Activated CD4-positive, alpha-beta T cell treated with anti-CD3 and anti-CD28 coated beads for 36 hours (primary cell): ENCODE measurements around the gene POLR2F. TPM values are rescaled to one million over a fixed set of nuclear protein-coding genes. Genes with fewer than 3 reads are reported as not detected.

Source experiments
- ATAC-seq: fragments of 200-7000 bp; cut with Tn5 transposase; one replicate; pipeline ENCODE4 v1.10.0; 2021; ENCODE audit warnings: mild to moderate bottlenecking, moderate library complexity
- CTCF ChIA-PET: fragments of 350-600 bp; sonication (Branson Sonifier 250); formaldehyde crosslinking; loops from one replicate; lab custom pipeline; 2021; ENCODE audit warnings: antibody characterized with exemption; lab: Charles Lee
- POLR2A ChIA-PET: fragments of 350-600 bp; sonication (Branson Sonifier 250); formaldehyde crosslinking; loops from one replicate; lab custom pipeline; 2021; ENCODE audit warnings: antibody characterized with exemption, inconsistent platforms; lab: Charles Lee
- DNase-seq: peaks from one replicate; pipeline ENCODE4 v3.0.0-alpha.2; 2020
- H3K27ac Mint-ChIP-seq: one replicate; pipeline ENCODE4 v1.8.0; 2021; ENCODE audit warnings: mixed read lengths
- H3K27me3 Mint-ChIP-seq: one replicate; pipeline ENCODE4 v1.8.0; 2021; ENCODE audit warnings: mixed read lengths
- H3K36me3 Mint-ChIP-seq: one replicate; pipeline ENCODE4 v1.8.0; 2021; ENCODE audit warnings: low read depth, mixed read lengths
- H3K4me1 Mint-ChIP-seq: one replicate; pipeline ENCODE4 v1.8.0; 2021; ENCODE audit warnings: mixed read lengths
- H3K4me3 Mint-ChIP-seq: one replicate; pipeline ENCODE4 v1.8.0; 2021; ENCODE audit warnings: mild to moderate bottlenecking, moderate library complexity, mixed read lengths
- H3K9me3 Mint-ChIP-seq: one replicate; pipeline ENCODE4 v1.8.0; 2021; ENCODE audit warnings: low read depth, mixed read lengths
- intact Hi-C, 2 experiments: fragments of 100-400 bp; cut with DNase I in 1 of 2; cut with micrococcal nuclease in 1 of 2; formaldehyde crosslinking; loops; one replicate each; pipeline versions ENCODE4 v1.14.2 to v1.15.1; 2022 to 2024; cut with DNase I, micrococcal nuclease
- total RNA-seq, 2 experiments: library from RNA; stranded (reverse); gene quantifications; one replicate each; pipeline ENCODE4 v1.2.3, GENCODE V29; 2021

Gene POLR2F
- total RNA-seq: 10 to 100 TPM; 70.5 to 77.8 TPM

DNA sequence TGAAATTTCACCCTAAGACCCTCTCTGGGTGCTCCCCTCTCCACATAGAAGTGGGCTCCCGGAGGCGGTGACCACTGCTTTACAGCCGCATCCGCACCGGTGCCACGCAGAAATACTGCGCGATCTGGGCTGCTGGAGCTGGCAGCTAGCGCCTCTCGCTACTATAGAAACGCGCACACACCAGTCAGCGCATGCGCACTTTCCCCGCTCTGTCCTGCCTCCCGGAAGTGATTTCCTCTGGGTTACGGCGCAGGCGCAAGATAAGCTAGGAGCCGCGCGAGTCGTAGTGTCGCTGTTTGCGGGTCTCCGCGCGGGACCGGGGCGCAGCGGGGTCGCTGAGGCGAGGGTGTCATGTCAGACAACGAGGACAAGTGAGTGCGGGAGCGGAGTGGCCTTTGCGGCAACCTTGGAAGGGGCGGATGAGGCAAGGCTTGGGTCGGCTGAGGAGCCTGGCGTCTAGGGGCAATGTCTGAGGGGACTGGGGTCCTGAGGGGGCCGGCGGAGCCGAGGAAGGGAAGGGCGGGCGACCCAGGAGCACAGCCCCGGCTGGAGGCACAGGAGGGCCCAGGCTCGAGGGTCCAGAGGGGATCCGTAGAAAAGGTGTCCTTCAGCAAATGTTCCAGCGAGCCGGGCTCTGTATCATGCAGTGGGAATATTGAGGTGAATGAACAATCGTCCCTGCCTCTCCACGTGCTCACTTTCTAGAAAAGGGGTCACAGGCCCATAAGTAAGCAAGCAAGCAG is at the start of gene POLR2F, which contains the start of gene C22orf23:
TSS of gene POLR2F (plus strand) at position 263 of the 743 bp plus-strand sequence. CDS start at position 352, 89 bp downstream.
TSS of gene C22orf23 (minus strand) at position 165 of the 743 bp plus-strand sequence. CDS start 452 bp downstream, outside the sequence.
- Mint-ChIP-seq H3K4me3 (peak within 1 kb of the TSS; percentile 86), H3K4me1 (peaks cover 26% of the 10 kb centered on the region), H3K27me3 (peaks cover 11% of the 10 kb centered on the region), H3K27ac (peak within 1 kb of the TSS; percentile 91), H3K36me3 (peaks cover 25% of the 10 kb centered on the region), H3K9me3 (no peaks in the 10 kb centered on the region)
- CTCF ChIA-PET: interaction anchor here (0.5 to 3.0 kb wide), 11 partner anchors 12 to 361 kb away, joined by 3 to 26 read pairs (median 4); no protein-coding TSS in a partner anchor
- POLR2A ChIA-PET: interaction anchor here (0.6 to 1.0 kb wide), 3 partner anchors 12 to 110 kb away, joined by 3 to 6 read pairs (median 5); partner anchors contain the start of gene ANKRD54
- peak; percentile 98 for ATAC-seq
- DNase-seq: peak; percentile 98
- intact Hi-C loops: loop anchor here (1.0 to 10.0 kb wide), 13 partner anchors 19 to 617 kb away; partner anchors contain the start of genes ANKRD54 (in 2 of the 2), EIF3L (in 2 of the 2), MICALL1 (in 2 of the 2) and PDXP (in 2 of the 2)

- H3K27ac Mint-ChIP-seq: peak overlapping the region; percentile 79
- peak; percentile 37 for ATAC-seq
- CTCF ChIA-PET: interaction anchor here (1.0 to 2.1 kb wide), 2 partner anchors 8 to 19 kb away, joined by 3 to 14 read pairs; no protein-coding TSS in a partner anchor
- POLR2A ChIA-PET: interaction anchor here (0.7 kb wide), 1 partner anchor 42 kb away, joined by 3 read pairs; no protein-coding TSS in a partner anchor
- no peaks in the 10 kb centered on the region for H3K36me3 Mint-ChIP-seq
- intact Hi-C loops: loop anchor here (1.0 to 5.0 kb wide), 2 partner anchors 47 to 56 kb away; partner anchors contain the start of genes C22orf23 (in 1 of the 2), EIF3L (in 1 of the 2) and POLR2F (in 1 of the 2)
- DNase-seq: peak; percentile 50
- peaks cover 21% of the 10 kb centered on the region for H3K4me1 Mint-ChIP-seq
- H3K27me3 Mint-ChIP-seq: no peaks in the 10 kb centered on the region
- H3K9me3 Mint-ChIP-seq: no peaks in the 10 kb centered on the region
- H3K4me3 Mint-ChIP-seq: peak overlapping the region; percentile 72
Observed at GRCh38 chr22:37904572-37905533, 48.6 kb upstream of the POLR2F start.

DNA sequence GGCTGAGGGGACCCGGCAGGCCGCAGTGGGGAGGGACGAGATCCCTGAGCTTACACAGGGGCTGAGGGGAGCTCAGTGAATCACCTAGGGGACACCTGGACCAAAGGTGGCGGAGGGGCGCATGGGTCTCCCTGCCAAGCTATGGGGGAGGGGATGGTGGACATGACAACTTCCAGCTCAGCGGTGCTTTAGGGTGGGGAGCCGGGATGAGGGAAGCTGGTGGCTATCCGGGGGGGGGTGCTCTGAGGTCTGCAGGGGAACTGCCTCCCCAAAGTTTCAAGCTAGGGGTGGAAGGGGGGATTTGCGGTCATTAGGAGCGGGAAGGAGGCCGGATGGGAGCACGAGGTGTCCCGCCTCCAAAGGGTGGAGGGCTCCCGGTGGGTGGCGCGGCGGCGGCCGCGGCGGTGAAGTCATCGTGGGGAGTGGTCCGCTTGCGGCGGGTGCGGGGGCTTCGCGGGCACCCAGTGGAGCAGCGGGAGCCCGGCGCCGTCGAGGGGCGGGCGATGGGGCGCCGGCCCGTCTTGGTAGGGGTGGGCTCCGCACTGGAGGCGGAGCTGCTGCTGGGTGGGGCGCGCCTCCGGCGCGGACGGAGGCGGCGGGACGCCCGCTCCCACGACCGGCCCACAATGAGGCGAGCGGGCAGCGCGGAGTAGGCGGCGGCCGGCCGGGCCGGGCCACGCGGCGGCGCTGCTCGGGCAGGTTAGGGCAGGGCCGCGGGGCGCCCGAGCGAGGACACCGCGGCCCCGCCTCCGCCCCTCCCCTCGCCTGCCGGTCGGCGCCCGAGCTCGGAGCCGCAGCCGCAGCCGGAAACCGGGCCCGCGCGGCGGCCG is 47.8 kb upstream of the POLR2F start, which contains the start of gene MICALL1:
TSS of gene MICALL1 (plus strand) at position 764 of the 830 bp plus-strand sequence. CDS start 126 bp downstream, outside the sequence.
- POLR2A ChIA-PET: interaction anchor here (0.7 to 1.0 kb wide), 3 partner anchors 9 to 59 kb away, joined by 3 read pairs; no protein-coding TSS in a partner anchor
- Mint-ChIP-seq H3K4me1 (peaks cover 21% of the 10 kb centered on the region), H3K4me3 (peak within 1 kb of the TSS; percentile 72), H3K27me3 (no peaks in the 10 kb centered on the region), H3K36me3 (no peaks in the 10 kb centered on the region), H3K9me3 (no peaks in the 10 kb centered on the region), H3K27ac (peak within 1 kb of the TSS; percentile 79)
- DNase-seq (peak; percentile 80), ATAC-seq (peak; percentile 86)
- intact Hi-C loops: loop anchor here (1.0 to 5.0 kb wide), 9 partner anchors 29 to 665 kb away; partner anchors contain the start of genes C22orf23 (in 2 of the 2), POLR2F (in 2 of the 2), ANKRD54 (in 1 of the 2) and DMC1 (in 1 of the 2)
- CTCF ChIA-PET: interaction anchor here (0.6 to 2.1 kb wide), 10 partner anchors 9 to 404 kb away, joined by 3 to 14 read pairs (median 4); partner anchors contain the start of gene GCAT

GRCh38 chr22:37906364-37907008 is 47.0 kb upstream of the POLR2F start:
- Mint-ChIP-seq H3K9me3 (no peaks in the 10 kb centered on the region), H3K4me1 (peaks cover 21% of the 10 kb centered on the region), H3K36me3 (no peaks in the 10 kb centered on the region), H3K4me3 (peak overlapping the region; percentile 71), H3K27ac (no peak overlapping the region), H3K27me3 (no peaks in the 10 kb centered on the region)
- POLR2A ChIA-PET: interaction anchor here (0.9 to 1.3 kb wide), 3 partner anchors 10 to 60 kb away, joined by 3 read pairs; no protein-coding TSS in a partner anchor
- ATAC-seq: peak; percentile 32
- CTCF ChIA-PET: interaction anchor here (0.6 to 2.1 kb wide), 8 partner anchors 9 to 99 kb away, joined by 3 to 14 read pairs (median 4); partner anchors contain the start of gene GCAT
- peak; percentile 55 for DNase-seq
- intact Hi-C loops: loop anchor here (1.0 to 5.0 kb wide), 8 partner anchors 28 to 664 kb away; partner anchors contain the start of genes C22orf23 (in 2 of the 2), POLR2F (in 2 of the 2), ANKRD54 (in 1 of the 2) and DMC1 (in 1 of the 2)

DNA sequence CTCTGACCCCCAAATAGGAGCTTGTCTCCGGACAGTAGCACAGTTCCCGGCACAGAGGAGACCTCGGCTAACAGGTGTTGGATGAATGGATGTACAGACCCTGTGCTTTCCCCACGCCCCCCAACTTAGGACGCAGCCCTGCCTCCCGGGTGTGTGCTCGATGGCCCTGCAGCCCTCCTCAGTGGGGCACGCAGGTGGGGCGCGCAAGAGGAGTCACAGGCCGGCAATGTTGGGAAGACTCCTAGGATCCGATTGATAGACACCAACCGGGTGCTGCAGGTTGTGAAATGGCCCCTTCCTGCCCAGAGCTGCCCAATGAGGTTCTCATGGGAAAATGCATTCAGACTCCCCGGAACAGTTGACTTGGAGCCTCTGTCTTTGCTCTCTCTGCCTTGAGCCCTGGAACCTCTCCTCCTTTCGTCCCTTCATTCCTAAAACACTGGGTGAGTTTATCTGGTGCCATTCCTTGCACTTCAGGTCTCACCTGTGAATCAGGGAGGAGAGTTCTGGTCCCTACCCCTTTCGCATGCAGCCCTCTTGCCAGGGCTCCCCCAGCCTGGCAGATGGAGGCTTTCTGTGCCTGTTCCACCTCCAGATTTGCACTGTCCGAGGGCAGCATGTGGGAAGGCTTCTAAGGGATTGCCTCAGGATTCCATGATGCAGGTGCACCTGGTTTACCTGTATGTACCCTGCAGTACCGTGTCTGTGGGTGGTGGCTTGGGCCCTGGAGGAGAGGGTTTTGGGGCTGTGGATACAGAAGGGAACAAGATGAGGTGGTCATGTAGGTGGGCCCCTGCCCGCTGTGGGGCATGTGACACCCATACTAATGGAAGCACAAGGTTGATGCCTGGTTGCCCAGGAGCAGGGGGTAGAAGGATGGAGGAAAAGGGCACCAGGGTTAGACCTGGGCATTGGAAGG is 46.2 kb upstream of the POLR2F start:
- H3K36me3 Mint-ChIP-seq: no peaks in the 10 kb centered on the region
- no peaks in the 10 kb centered on the region for H3K9me3 Mint-ChIP-seq
- H3K4me1 Mint-ChIP-seq: peaks cover 25% of the 10 kb centered on the region
- ChIA-PET CTCF (interaction anchor here (0.6 to 1.5 kb wide), 4 partner anchors 10 to 44 kb away, joined by 3 to 5 read pairs (median 4); no protein-coding TSS in a partner anchor), POLR2A (interaction anchor here (1.3 kb wide), 1 partner anchor 27 kb away, joined by 3 read pairs; no protein-coding TSS in a partner anchor)
- H3K27me3 Mint-ChIP-seq: no peaks in the 10 kb centered on the region
- DNase-seq (no peak), ATAC-seq (no peak)
- H3K4me3 Mint-ChIP-seq: peak overlapping the region; percentile 71
- H3K27ac Mint-ChIP-seq: peak overlapping the region; percentile 74
- intact Hi-C loops: loop anchor here in 1 of 2 experiments (5.0 kb wide), 1 partner anchor 45 kb away; the partner anchor contains the start of genes C22orf23 and POLR2F

DNA sequence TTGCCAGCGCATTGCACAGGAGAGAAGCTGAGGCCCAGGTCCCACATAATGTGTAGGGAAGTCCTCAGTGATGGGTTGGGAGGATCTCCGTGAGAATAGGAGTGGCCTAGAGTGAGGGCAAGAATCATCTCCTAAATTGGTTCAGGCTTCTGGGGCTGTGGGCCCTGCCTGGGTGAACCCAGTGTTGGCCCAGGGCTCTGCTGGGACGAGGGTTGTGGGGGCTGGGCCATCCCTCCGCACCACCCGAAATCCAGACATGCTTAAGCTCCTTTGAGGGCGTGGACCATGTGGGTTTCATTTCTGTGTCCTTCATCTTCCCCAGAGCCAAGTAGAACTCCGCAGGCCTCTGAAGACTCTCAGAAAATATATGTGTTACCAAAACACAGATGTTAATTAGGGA is 43.7 kb upstream of the POLR2F start:
- ChIA-PET POLR2A (interaction anchor here (1.1 kb wide), 1 partner anchor 24 kb away, joined by 3 read pairs; no protein-coding TSS in a partner anchor), CTCF (interaction anchor here (0.5 kb wide), 1 partner anchor 142 kb away, joined by 3 read pairs; no protein-coding TSS in a partner anchor)
- peaks cover 26% of the 10 kb centered on the region for H3K4me1 Mint-ChIP-seq

DNA sequence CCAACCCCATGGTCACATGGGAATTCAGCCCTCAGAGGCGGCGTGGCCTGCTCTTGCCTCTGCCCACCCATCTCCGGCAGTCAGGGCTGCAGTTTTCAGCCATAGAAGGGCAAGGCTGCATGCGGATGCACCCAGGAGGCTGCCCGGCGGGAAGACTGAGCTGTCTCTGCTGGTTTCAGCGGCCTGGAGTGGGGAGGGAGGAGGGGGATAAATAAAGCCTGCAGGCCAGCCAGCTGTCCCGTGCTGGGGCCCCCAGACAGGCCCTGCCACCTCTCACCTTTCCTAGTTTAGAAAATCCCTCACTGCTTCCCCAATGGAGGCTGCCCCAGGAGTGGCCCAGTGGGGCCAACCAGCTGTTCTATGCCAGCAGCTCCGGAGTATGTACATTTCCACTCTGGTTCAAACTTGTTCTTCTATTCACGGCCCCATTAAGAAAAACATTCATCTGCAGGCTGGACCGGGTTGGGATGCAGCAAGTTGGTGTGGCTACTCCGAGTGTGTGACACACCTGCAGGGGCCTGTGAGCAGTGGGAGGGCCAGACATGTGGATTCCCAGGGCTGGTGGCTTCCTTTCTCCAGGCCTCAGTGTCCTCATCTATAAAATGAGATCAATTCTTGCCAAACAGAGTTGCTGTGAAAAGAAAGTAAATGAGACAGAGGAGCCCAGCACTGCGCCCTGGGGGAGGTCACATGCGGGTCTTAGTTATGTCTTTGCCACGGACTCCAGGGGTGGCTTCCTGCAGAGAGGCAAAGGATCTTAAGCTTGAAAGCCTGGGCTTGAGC is 42.4 kb upstream of the POLR2F start:
- Mint-ChIP-seq H3K36me3 (peaks cover 5% of the 10 kb centered on the region), H3K27ac (no peak overlapping the region), H3K27me3 (no peaks in the 10 kb centered on the region), H3K4me1 (peaks cover 17% of the 10 kb centered on the region), H3K4me3 (no peak overlapping the region), H3K9me3 (no peaks in the 10 kb centered on the region)
- ATAC-seq (no peak), DNase-seq (no peak)
- intact Hi-C loops: no loop called here
- CTCF ChIA-PET: interaction anchor here (0.7 to 1.1 kb wide), 2 partner anchors 55 to 275 kb away, joined by 3 to 4 read pairs; no protein-coding TSS in a partner anchor
- POLR2A ChIA-PET: interaction anchor here (1.1 kb wide), 1 partner anchor 23 kb away, joined by 3 read pairs; no protein-coding TSS in a partner anchor

More for the DNA sequence above, 43.7 kb upstream of the POLR2F start:
- Mint-ChIP-seq H3K9me3 (no peaks in the 10 kb centered on the region), H3K36me3 (peaks cover 5% of the 10 kb centered on the region), H3K27ac (peak overlapping the region; percentile 31), H3K4me3 (no peak overlapping the region), H3K27me3 (no peaks in the 10 kb centered on the region)
- ATAC-seq (no peak), DNase-seq (no peak)
- intact Hi-C loops: loop anchor here in 1 of 2 experiments (5.0 kb wide), 1 partner anchor 43 kb away; the partner anchor contains the start of genes C22orf23 and POLR2F
